Pancreas (tissue), 10 donors: ENCODE results near the gene FKBP1B. TPM values are rescaled to one million over a fixed set of nuclear protein-coding genes. Genes with fewer than 3 reads are reported as not detected.
"Not testable (repeated sequence)": the region's sequence is repeated elsewhere in the genome, so short reads cannot be mapped to it uniquely, and the experiment has no call there.

Experiments
- ATAC-seq, 4 donors: fragments of 200-7000 bp; cut with Tn5 transposase; one replicate each; pipeline versions ENCODE4 v1.8.0 to v1.9.1; 2020; ENCODE audit warnings: mild to moderate bottlenecking in 4 of 4, moderate library complexity in 4 of 4
- DNase-seq, 6 donors: peaks; one replicate each; pipeline ENCODE4 v3.0.0-alpha.2; 2020
- FAIRE-seq: peaks from 2 replicates; lab custom pipeline; 2012; peaks lifted over from hg19 to GRCh38; lab: Jason Lieb, UNC
- H3K27ac ChIP-seq, 4 donors: fragments of 200-600 bp; sonication (generic); 1 replicate in 3 of 4; 2 replicates in 1 of 4; pipeline versions ENCODE4 v1.5.0 to v1.8.0; 2020
- H3K27me3 ChIP-seq, 4 donors: fragments of 200-600 bp; one replicate each; pipeline ENCODE4 v1.8.0; 2021
- H3K36me3 ChIP-seq, 3 donors: fragments of 200-600 bp; sonication (generic) in 1 of 3; one replicate each; pipeline versions ENCODE4 v1.5.0 to v1.8.0; 2020 to 2021
- H3K4me1 ChIP-seq, 3 donors: fragments of 200-600 bp; one replicate each; pipeline ENCODE4 v1.8.0; 2021
- H3K4me3 ChIP-seq, 4 donors: fragments of 200-600 bp; sonication (generic) in 2 of 4; one replicate each; pipeline versions ENCODE4 v1.5.0 to v1.8.0; 2020 to 2021
- H3K9me3 ChIP-seq, 4 donors: fragments of 200-600 bp; one replicate each; pipeline ENCODE4 v1.8.0; 2021
- CTCF ChIP-seq, 4 donors: fragments of 200-600 bp; sonication (generic) in 3 of 4; IDR thresholded peaks; one replicate each; pipeline versions ENCODE4 v1.5.0 to v1.8.0; 2021; ENCODE audit warnings: antibody characterized with exemption in 4 of 4
- WGBS, 2 donors: extraction: QIAGEN DNeasy Blood & Tissue Kit; methylation state at CpG; one replicate each; pipeline ENCODE4 v1.1.7; 2013; 5-methylcytosine and 5-hydroxymethylcytosine counted together
- intact Hi-C, 3 donors: fragments of 100-400 bp; cut with DNase I; formaldehyde crosslinking; loops; one replicate each; pipeline versions ENCODE4 v1.11.1 to v1.14.2; 2022
- polyA plus RNA-seq, 2 donors: library from polyadenylated mRNA; stranded (reverse); fragments of 200-250 nt; gene quantifications; one replicate each; pipeline ENCODE4 v1.2.3, GENCODE V29; 2013
- total RNA-seq, 6 donors: library from RNA; stranded (reverse); fragmentation: NEBNext Ultra II Directional in 4 of 6; extraction: Animal tissue kit (Norgen Biotek cat#: 25700) in 4 of 6; gene quantifications; one replicate each; pipeline versions ENCODE4 v1.2.1 to v1.2.4, GENCODE V29; 2021 to 2023
- donor health status: healthy with polysubstance abuse.
- donor health status: DM: no; HTN: no; CAD: no; lungs with moderate emphysema.
- donor health status: DM: no; HTN: no; CAD: no.
- donor health status: control.
- donor health status: control.
- donor health status: Bipolar disorder and iron deficiency.
- donor health status: DM: yes; HTN: yes; CAD: no.
- donor health status: DM: no; HTN: no; CAD: no.
- donor health status: DM: no; HTN: no; CAD: no.
- donor health status: DM: yes; HTN: yes; CAD: no.

Gene FKBP1B
- total and polyA plus RNA-seq, 8 donors, result 2.6 to 25.6 (median 4.9) TPM

GRCh38 chr2:24104110-24104650 is 54.6 kb downstream of the FKBP1B start:
- Histone ChIP-seq H3K27ac (no peak overlapping the region), H3K9me3 (no peaks in the 10 kb centered on the region), H3K4me1 (no peaks in the 10 kb centered on the region), H3K27me3 (no peaks in the 10 kb centered on the region), H3K4me3 (no peak overlapping the region), H3K36me3 (no peaks in the 10 kb centered on the region)
- no peak for TF ChIP-seq CTCF (IDR thresholded peaks at IDR 0.05)
- intact Hi-C loops, result no loop called here
- WGBS, 2 donors, result 93 to 94% methylated on average over 8 of the region's 8 CpGs
- FAIRE-seq, result no peak
- no peak for ATAC-seq
- DNase-seq, result peak in 1 of 6 donors; percentile 51

GRCh38 chr2:24104906-24105305 is 55.4 kb downstream of the FKBP1B start:
- no peaks in the 10 kb centered on the region for H3K9me3 ChIP-seq
- DNase-seq (no peak), ATAC-seq (no peak), FAIRE-seq (no peak)
- H3K36me3 ChIP-seq, result no peaks in the 10 kb centered on the region
- H3K4me3 ChIP-seq, result no peak overlapping the region
- 73 to 86% methylated on average over 4 of the region's 4 CpGs for WGBS, 2 donors
- H3K27ac ChIP-seq, result no peak overlapping the region
- H3K4me1 ChIP-seq, result no peaks in the 10 kb centered on the region
- no peak for TF ChIP-seq CTCF (IDR thresholded peaks at IDR 0.05)
- intact Hi-C loops, result no loop called here
- H3K27me3 ChIP-seq, result no peaks in the 10 kb centered on the region

- DNase-seq, result no peak
- no peaks in the 10 kb centered on the region for H3K4me1 ChIP-seq
- H3K4me3 ChIP-seq, result no peak overlapping the region
- WGBS, 2 donors, result 28 to 50% methylated on average over 2 of the region's 2 CpGs
- H3K27me3 ChIP-seq, result no peaks in the 10 kb centered on the region
- FAIRE-seq, result no peak
- ATAC-seq, result no peak
- H3K9me3 ChIP-seq, result no peaks in the 10 kb centered on the region
- intact Hi-C loops, result no loop called here
- H3K27ac ChIP-seq, result no peak overlapping the region
- TF ChIP-seq CTCF (IDR thresholded peaks at IDR 0.05), result no peak
- H3K36me3 ChIP-seq, result no peaks in the 10 kb centered on the region
These were observed 56.3 kb downstream of the FKBP1B start for GRCh38 chr2:24105816-24106215.

GRCh38 chr2:24106786-24107185 is 57.2 kb downstream of the FKBP1B start:
- no peaks in the 10 kb centered on the region for H3K4me1 ChIP-seq
- no peak for TF ChIP-seq CTCF (IDR thresholded peaks at IDR 0.05)
- no peak overlapping the region for H3K4me3 ChIP-seq
- no peaks in the 10 kb centered on the region for H3K27me3 ChIP-seq
- no peak overlapping the region for H3K27ac ChIP-seq
- H3K36me3 ChIP-seq, result no peaks in the 10 kb centered on the region
- no peak for ATAC-seq
- H3K9me3 ChIP-seq, result no peaks in the 10 kb centered on the region
- no peak for FAIRE-seq
- intact Hi-C loops, result no loop called here
- DNase-seq, result no peak

- ATAC-seq (no peak), DNase-seq (no peak), FAIRE-seq (no peak)
- intact Hi-C loops, result no loop called here
- no peak overlapping the region for H3K4me3 ChIP-seq
- no peak for TF ChIP-seq CTCF (IDR thresholded peaks at IDR 0.05)
- H3K36me3 ChIP-seq, result no peaks in the 10 kb centered on the region
- no peaks in the 10 kb centered on the region for H3K27me3 ChIP-seq
- 36 to 93% methylated on average over 1 of the region's 1 CpG for WGBS, 2 donors
- no peak overlapping the region for H3K27ac ChIP-seq
- no peaks in the 10 kb centered on the region for H3K9me3 ChIP-seq
- H3K4me1 ChIP-seq, result no peaks in the 10 kb centered on the region
These were observed 57.8 kb downstream of the FKBP1B start for GRCh38 chr2:24107336-24107735.

- ATAC-seq, H3K36me3 ChIP-seq, H3K27ac ChIP-seq, intact Hi-C loops, H3K27me3 ChIP-seq, H3K4me1 ChIP-seq, FAIRE-seq, DNase-seq, H3K4me3 ChIP-seq, H3K9me3 ChIP-seq: not testable (repeated sequence)
- WGBS, 2 donors, result 98 to 100% methylated on average over 1 of the region's 1 CpG
These were observed 59.9 kb downstream of the FKBP1B start for GRCh38 chr2:24109431-24109830.
